Activated T-helper 2 cell treated with anti-CD3 and anti-CD28 coated beads, Interferon-gamma antibody, Interleukin-2, Interleukin-4, amounts not matched to agents 10 μg/mL and 5 μg/mL and 100 μg/mL, durations not matched to agents 14 hours and 24 hours and 36 hours (primary cell): ENCODE measurements around the gene NAT8L. TPM values are rescaled to one million over a fixed set of nuclear protein-coding genes. Genes with fewer than 3 reads are reported as not detected.

Experiments
- DNase-seq: peaks from one replicate; pipeline ENCODE4 v3.0.0; 2021; ENCODE audit warnings: low spot score
- H3K27ac Mint-ChIP-seq: one replicate; pipeline ENCODE4 v1.8.0; 2021; ENCODE audit warnings: mixed read lengths
- H3K27me3 Mint-ChIP-seq: one replicate; pipeline ENCODE4 v1.8.0; 2021; ENCODE audit warnings: low read depth, mixed read lengths
- H3K36me3 Mint-ChIP-seq: one replicate; pipeline ENCODE4 v1.8.0; 2021; ENCODE audit warnings: low read depth, mixed read lengths
- H3K4me1 Mint-ChIP-seq: one replicate; pipeline ENCODE4 v1.8.0; 2021; ENCODE audit warnings: low read depth, mixed read lengths
- H3K4me3 Mint-ChIP-seq: one replicate; pipeline ENCODE4 v1.8.0; 2021; ENCODE audit warnings: low read depth, mild to moderate bottlenecking, moderate library complexity, mixed read lengths
- H3K9me3 Mint-ChIP-seq: one replicate; pipeline ENCODE4 v1.8.0; 2021; ENCODE audit warnings: mixed read lengths
- intact Hi-C: fragments of 100-400 bp; cut with micrococcal nuclease; formaldehyde crosslinking; loops from one replicate; pipeline ENCODE4 v1.15.1; 2023
- total RNA-seq: library from RNA; stranded (reverse); gene quantifications from 2 replicates; pipeline ENCODE4 v1.2.3, GENCODE V29; 2022

NAT8L gene
- total RNA-seq, 1 donor from 2014 or later, result 3.5 TPM

- H3K27me3 Mint-ChIP-seq, result no peaks in the 10 kb centered on the region
- H3K4me1 Mint-ChIP-seq, result no peaks in the 10 kb centered on the region
- DNase-seq, result no peak
- H3K4me3 Mint-ChIP-seq, result no peak overlapping the region
- no peaks in the 10 kb centered on the region for H3K9me3 Mint-ChIP-seq
- H3K36me3 Mint-ChIP-seq, result no peaks in the 10 kb centered on the region
- intact Hi-C loops, result no loop called here
- no peak overlapping the region for H3K27ac Mint-ChIP-seq
These were observed 18.7 kb downstream of the NAT8L start for GRCh38 chr4:2077537-2078460.

DNA sequence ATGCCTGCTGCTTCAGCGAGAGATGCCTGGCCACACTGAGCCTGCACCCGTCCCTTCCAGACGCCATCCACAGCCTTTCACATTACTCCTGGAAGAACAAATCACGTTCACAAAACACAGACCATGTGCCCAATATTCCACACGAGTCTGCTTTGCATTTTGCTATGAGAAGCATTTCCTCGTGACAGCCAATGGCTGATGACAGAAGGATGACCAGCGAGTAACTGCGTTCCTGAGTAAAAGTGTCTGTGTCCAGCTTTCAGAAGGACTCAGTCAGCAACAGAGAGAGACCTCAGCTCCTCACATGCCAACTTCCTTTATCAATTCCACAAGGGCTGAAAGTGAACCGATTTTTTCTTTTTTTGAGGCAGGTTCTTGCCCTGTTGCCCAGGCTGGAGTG, 19.5 kb downstream of the NAT8L start:
- Mint-ChIP-seq H3K9me3 (no peaks in the 10 kb centered on the region), H3K27ac (no peak overlapping the region), H3K4me3 (no peak overlapping the region), H3K36me3 (no peaks in the 10 kb centered on the region), H3K27me3 (no peaks in the 10 kb centered on the region), H3K4me1 (no peaks in the 10 kb centered on the region)
- intact Hi-C loops, result no loop called here
- no peak for DNase-seq

- Mint-ChIP-seq H3K4me3 (no peak overlapping the region), H3K9me3 (no peaks in the 10 kb centered on the region), H3K4me1 (no peaks in the 10 kb centered on the region), H3K36me3 (no peaks in the 10 kb centered on the region), H3K27ac (no peak overlapping the region), H3K27me3 (no peaks in the 10 kb centered on the region)
- intact Hi-C loops, result no loop called here
- no peak for DNase-seq
These were observed 19.9 kb downstream of the NAT8L start for GRCh38 chr4:2079006-2079405.

DNA sequence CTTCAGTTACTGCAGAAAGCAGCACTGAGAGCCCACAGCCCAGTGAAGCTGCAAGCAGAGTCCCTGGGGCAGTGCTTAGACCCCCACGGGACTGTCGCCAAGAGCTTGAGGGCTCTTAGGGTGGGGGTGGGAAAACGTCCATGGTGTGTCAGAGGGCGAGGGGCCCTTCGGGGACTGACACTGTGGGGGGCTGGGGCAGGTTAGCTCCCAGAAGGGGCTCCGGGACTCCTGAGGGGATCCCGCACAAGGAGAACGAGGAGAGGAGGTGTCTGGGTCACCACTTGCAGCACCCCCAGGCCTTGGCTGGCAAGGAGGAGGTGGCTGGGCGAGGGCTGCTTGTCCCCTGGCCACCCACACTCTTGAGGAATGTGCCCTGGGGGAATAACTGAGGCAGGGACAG, 20.8 kb downstream of the NAT8L start:
- intact Hi-C loops, result no loop called here
- DNase-seq, result no peak

GRCh38 chr4:2080429-2081300, 21.5 kb downstream of the NAT8L start:
- H3K4me3 Mint-ChIP-seq, result no peak overlapping the region
- H3K36me3 Mint-ChIP-seq, result no peaks in the 10 kb centered on the region
- H3K27ac Mint-ChIP-seq, result no peak overlapping the region
- peaks cover 2% of the 10 kb centered on the region for H3K27me3 Mint-ChIP-seq
- no peak for DNase-seq
- no peaks in the 10 kb centered on the region for H3K9me3 Mint-ChIP-seq
- intact Hi-C loops, result no loop called here
- H3K4me1 Mint-ChIP-seq, result no peaks in the 10 kb centered on the region

More for the DNA sequence above, 20.8 kb downstream of the NAT8L start:
- no peaks in the 10 kb centered on the region for H3K4me1 Mint-ChIP-seq
- peaks cover 2% of the 10 kb centered on the region for H3K27me3 Mint-ChIP-seq
- H3K4me3 Mint-ChIP-seq, result no peak overlapping the region
- no peaks in the 10 kb centered on the region for H3K9me3 Mint-ChIP-seq
- no peak overlapping the region for H3K27ac Mint-ChIP-seq
- H3K36me3 Mint-ChIP-seq, result no peaks in the 10 kb centered on the region

- H3K27ac Mint-ChIP-seq, result no peak overlapping the region
- no peaks in the 10 kb centered on the region for H3K9me3 Mint-ChIP-seq
- intact Hi-C loops, result no loop called here
- no peak for DNase-seq
- H3K4me1 Mint-ChIP-seq, result no peaks in the 10 kb centered on the region
- H3K27me3 Mint-ChIP-seq, result peaks cover 2% of the 10 kb centered on the region
- no peaks in the 10 kb centered on the region for H3K36me3 Mint-ChIP-seq
- H3K4me3 Mint-ChIP-seq, result no peak overlapping the region
These were observed 22.4 kb downstream of the NAT8L start for GRCh38 chr4:2081540-2081939.

DNA sequence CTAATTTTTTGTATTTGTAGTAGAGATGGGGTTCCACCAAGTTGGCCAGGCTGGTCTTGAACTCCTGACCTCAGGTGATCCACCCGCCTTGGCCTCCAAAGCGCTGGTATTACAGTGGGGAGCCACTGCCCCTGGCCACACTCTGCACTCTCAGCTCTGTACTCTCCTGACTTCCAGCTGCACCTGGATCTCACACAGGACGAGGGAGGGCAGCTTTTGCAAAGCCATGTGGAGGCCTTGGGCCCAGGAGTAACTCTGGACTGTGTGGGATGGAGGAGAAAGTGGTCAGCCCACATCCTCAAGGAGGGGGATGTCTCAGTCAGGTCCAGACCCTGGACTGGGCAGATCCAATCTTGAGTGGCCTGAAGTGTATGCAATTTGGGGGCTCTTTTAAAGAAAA, 23.0 kb downstream of the NAT8L start:
- no peaks in the 10 kb centered on the region for H3K36me3 Mint-ChIP-seq
- H3K27me3 Mint-ChIP-seq, result peaks cover 2% of the 10 kb centered on the region
- intact Hi-C loops, result no loop called here
- DNase-seq, result no peak
- no peak overlapping the region for H3K4me3 Mint-ChIP-seq
- no peaks in the 10 kb centered on the region for H3K9me3 Mint-ChIP-seq
- H3K4me1 Mint-ChIP-seq, result no peaks in the 10 kb centered on the region
- no peak overlapping the region for H3K27ac Mint-ChIP-seq

DNA sequence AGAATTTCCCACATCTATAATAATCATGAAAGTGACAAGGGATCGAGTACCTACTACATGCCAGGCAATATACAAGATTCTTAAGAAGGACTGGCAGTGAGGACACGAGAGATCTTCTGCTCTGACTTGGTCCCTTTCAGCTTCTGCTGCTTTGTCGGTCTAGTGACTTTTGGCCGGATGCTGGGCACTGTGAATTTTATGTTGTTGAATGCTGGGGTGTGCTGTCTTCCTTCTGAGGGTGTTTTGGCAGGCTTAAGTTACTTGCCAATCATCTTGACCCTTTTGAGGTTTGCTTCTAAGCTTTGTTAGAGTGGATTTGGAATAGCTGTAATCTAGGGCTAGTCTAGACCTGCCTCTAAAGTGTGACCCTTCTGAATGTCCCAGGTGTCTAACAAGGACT, 23.5 kb downstream of the NAT8L start:
- H3K27me3 Mint-ChIP-seq, result peaks cover 2% of the 10 kb centered on the region
- DNase-seq, result no peak
- H3K4me1 Mint-ChIP-seq, result no peaks in the 10 kb centered on the region
- no peaks in the 10 kb centered on the region for H3K36me3 Mint-ChIP-seq
- intact Hi-C loops, result no loop called here
- no peak overlapping the region for H3K4me3 Mint-ChIP-seq
- no peak overlapping the region for H3K27ac Mint-ChIP-seq
- no peaks in the 10 kb centered on the region for H3K9me3 Mint-ChIP-seq

DNA sequence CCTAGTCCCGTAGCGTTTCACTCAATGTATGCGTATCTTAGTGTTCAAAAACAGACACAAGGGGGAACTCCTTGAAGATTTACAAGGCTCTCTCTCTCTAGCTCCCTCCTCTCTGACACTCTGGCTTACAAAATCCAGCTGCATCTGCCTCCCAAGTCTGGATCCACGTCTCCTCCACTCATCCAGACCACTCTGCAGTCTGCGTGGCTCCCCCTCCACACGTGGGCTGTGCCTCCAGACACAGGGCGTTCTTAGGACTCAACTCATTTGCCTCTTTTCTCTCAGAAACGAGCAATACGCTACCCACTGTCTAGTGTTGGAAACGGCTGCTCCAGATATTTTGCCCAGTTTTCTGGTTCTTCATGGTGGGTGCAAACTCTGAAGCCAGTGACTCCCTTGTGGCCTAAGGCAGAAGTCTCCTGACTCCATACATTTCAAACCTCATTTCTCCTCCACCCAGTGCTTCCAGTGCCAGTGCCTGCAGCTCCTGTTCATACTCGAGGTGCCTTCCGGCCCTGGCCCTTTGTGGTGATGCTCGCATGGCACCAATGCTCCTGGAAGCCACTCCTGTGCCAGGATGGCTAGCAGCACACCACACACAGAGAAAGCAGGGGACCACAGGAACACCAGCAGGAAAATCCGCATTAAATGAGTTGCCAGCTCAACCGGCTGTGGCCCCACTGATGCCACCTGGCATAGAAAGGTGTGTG, 24.1 kb downstream of the NAT8L start:
- DNase-seq, result no peak
- Mint-ChIP-seq H3K4me1 (no peaks in the 10 kb centered on the region), H3K36me3 (no peaks in the 10 kb centered on the region), H3K27ac (no peak overlapping the region), H3K9me3 (no peaks in the 10 kb centered on the region), H3K4me3 (no peak overlapping the region), H3K27me3 (peaks cover 2% of the 10 kb centered on the region)
- intact Hi-C loops, result no loop called here

- Mint-ChIP-seq H3K27me3 (peaks cover 4% of the 10 kb centered on the region), H3K36me3 (no peaks in the 10 kb centered on the region), H3K9me3 (no peaks in the 10 kb centered on the region), H3K27ac (no peak overlapping the region), H3K4me3 (no peak overlapping the region), H3K4me1 (no peaks in the 10 kb centered on the region)
- no peak for DNase-seq
- intact Hi-C loops, result no loop called here
These were observed 24.7 kb downstream of the NAT8L start for GRCh38 chr4:2083826-2084160.

- Mint-ChIP-seq H3K9me3 (no peaks in the 10 kb centered on the region), H3K36me3 (no peaks in the 10 kb centered on the region), H3K4me1 (no peaks in the 10 kb centered on the region), H3K4me3 (no peak overlapping the region), H3K27ac (no peak overlapping the region), H3K27me3 (peaks cover 9% of the 10 kb centered on the region)
- intact Hi-C loops, result no loop called here
- DNase-seq, result no peak
These were observed 25.2 kb downstream of the NAT8L start for GRCh38 chr4:2084316-2084715.

- Mint-ChIP-seq H3K9me3 (no peaks in the 10 kb centered on the region), H3K4me3 (no peak overlapping the region), H3K27me3 (peaks cover 14% of the 10 kb centered on the region), H3K36me3 (no peaks in the 10 kb centered on the region), H3K27ac (no peak overlapping the region), H3K4me1 (no peaks in the 10 kb centered on the region)
- intact Hi-C loops, result no loop called here
- DNase-seq, result no peak
These were observed 26.4 kb downstream of the NAT8L start for GRCh38 chr4:2085496-2085901.
